Lung (tissue), 12 donors: ENCODE data around the gene MUC5B. TPM values are rescaled to one million over a fixed set of nuclear protein-coding genes. Genes with fewer than 3 reads are reported as not detected.

ENCODE experiments used
- ATAC-seq: fragments of 200-7000 bp; cut with Tn5 transposase; one replicate; pipeline ENCODE4 v1.9.1; 2020; ENCODE audit warnings: moderate number of reproducible peaks; ENCODE audit not compliant: insufficient read depth, low FRiP score
- DNase-seq, 3 donors: peaks; one replicate each; pipeline ENCODE4 v3.0.0-alpha.2; 2013 to 2017
- H3K27ac ChIP-seq, 2 donors: one replicate each; pipeline ENCODE4 v1.5.1; 2013; ENCODE audit warnings: mild to moderate bottlenecking in 2 of 2, moderate library complexity in 2 of 2, control low read depth in 1 of 2, inconsistent platforms in 1 of 2, low read depth in 1 of 2, low read length in 1 of 2
- H3K27me3 ChIP-seq, 3 donors: one replicate each; pipeline ENCODE4 v1.5.1; 2013; ENCODE audit warnings: low read length in 2 of 3; ENCODE audit not compliant: control insufficient read depth in 3 of 3, insufficient read depth in 3 of 3
- H3K36me3 ChIP-seq, 4 donors: one replicate each; pipeline ENCODE4 v1.5.1; 2013; ENCODE audit warnings: low read length in 4 of 4, mild to moderate bottlenecking in 1 of 4, moderate library complexity in 1 of 4; ENCODE audit not compliant: control insufficient read depth in 4 of 4, insufficient read depth in 4 of 4
- H3K4me1 ChIP-seq, 5 donors: one replicate each; pipeline ENCODE4 v1.5.1; 2013; ENCODE audit warnings: low read length in 5 of 5, mild to moderate bottlenecking in 2 of 5, moderate library complexity in 1 of 5; ENCODE audit not compliant: control insufficient read depth in 5 of 5, insufficient read depth in 5 of 5
- H3K4me3 ChIP-seq: one replicate; pipeline ENCODE4 v1.5.1; 2013; ENCODE audit warnings: mild to moderate bottlenecking, control low read depth, moderate library complexity
- H3K9ac ChIP-seq, 2 donors: one replicate each; pipeline ENCODE4 v1.5.1; 2013; ENCODE audit warnings: low read length in 2 of 2, control low read depth in 1 of 2; ENCODE audit not compliant: insufficient read depth in 1 of 2
- H3K9me3 ChIP-seq, 4 donors: one replicate each; pipeline ENCODE4 v1.5.1; 2013; ENCODE audit warnings: low read length in 3 of 4, mild to moderate bottlenecking in 1 of 4, moderate library complexity in 1 of 4; ENCODE audit not compliant: control insufficient read depth in 4 of 4, insufficient read depth in 3 of 4
- WGBS, 2 donors: extraction: QIAGEN DNeasy Blood & Tissue Kit; methylation state at CpG; one replicate each; pipeline ENCODE4 v1.1.7; 2013; 5-methylcytosine and 5-hydroxymethylcytosine counted together
- polyA plus RNA-seq, 2 donors: library from polyadenylated mRNA; stranded (reverse); fragments of 200-250 nt; gene quantifications; one replicate each; pipeline ENCODE4 v1.2.1, GENCODE V29; 2013
- total RNA-seq, 2 donors: library from RNA; depleted of rRNA in 1 of 2; stranded (reverse); fragments of >200 nt in 1 of 2; gene quantifications; one replicate each; pipeline ENCODE4 v1.2.1, GENCODE V29; 2014 to 2021
- TF ChIP-seq, protein P1 (sequence below): IDR thresholded peaks from 2 replicates; pipeline ENCODE4 v1.5.1; 2012; ENCODE audit warnings: mild to moderate bottlenecking; ENCODE audit errors: control extremely low read depth, extremely low read depth
- donor health status: control.
- donor health status: control.
- donor health status: Bipolar disorder and iron deficiency.
- donor health status: healthy.
- donor health status: DM: yes; HTN: yes; CAD: no.

The MUC5B gene
- total and polyA plus RNA-seq, 4 donors = 5.6 to 181 (median 28.2) TPM

- H3K36me3 ChIP-seq = peaks cover 0 to 5% (median 0%) of the 10 kb centered on the region in 4 donors
These were observed 84.5 kb downstream of the MUC5B start for GRCh38 chr11:1307163-1307870.

GRCh38 chr11:1307998-1308742, 85.3 kb downstream of the MUC5B start:
- Histone ChIP-seq H3K9ac (peak overlapping the region in 1 of 2 donors; percentile 5), H3K4me1 (peaks cover 3 to 39% (median 24%) of the 10 kb centered on the region in 5 donors), H3K27me3 (no peaks in the 10 kb centered on the region), H3K36me3 (peaks cover 0 to 5% (median 0%) of the 10 kb centered on the region in 4 donors), H3K9me3 (peaks cover 0 to 9% (median 0%) of the 10 kb centered on the region in 4 donors), H3K4me3 (peak overlapping the region; percentile 87), H3K27ac (no peak overlapping the region)
- TF ChIP-seq, protein P1, sequence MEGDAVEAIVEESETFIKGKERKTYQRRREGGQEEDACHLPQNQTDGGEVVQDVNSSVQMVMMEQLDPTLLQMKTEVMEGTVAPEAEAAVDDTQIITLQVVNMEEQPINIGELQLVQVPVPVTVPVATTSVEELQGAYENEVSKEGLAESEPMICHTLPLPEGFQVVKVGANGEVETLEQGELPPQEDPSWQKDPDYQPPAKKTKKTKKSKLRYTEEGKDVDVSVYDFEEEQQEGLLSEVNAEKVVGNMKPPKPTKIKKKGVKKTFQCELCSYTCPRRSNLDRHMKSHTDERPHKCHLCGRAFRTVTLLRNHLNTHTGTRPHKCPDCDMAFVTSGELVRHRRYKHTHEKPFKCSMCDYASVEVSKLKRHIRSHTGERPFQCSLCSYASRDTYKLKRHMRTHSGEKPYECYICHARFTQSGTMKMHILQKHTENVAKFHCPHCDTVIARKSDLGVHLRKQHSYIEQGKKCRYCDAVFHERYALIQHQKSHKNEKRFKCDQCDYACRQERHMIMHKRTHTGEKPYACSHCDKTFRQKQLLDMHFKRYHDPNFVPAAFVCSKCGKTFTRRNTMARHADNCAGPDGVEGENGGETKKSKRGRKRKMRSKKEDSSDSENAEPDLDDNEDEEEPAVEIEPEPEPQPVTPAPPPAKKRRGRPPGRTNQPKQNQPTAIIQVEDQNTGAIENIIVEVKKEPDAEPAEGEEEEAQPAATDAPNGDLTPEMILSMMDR = no peak
- DNase-seq (no peak), ATAC-seq (no peak)
- WGBS, 2 donors = 75 to 79% methylated on average over 21 of the region's 21 CpGs

More at GRCh38 chr11:1307163-1307870, 84.5 kb downstream of the MUC5B start:
- WGBS, 2 donors = 59 to 65% methylated on average over 21 of the region's 21 CpGs
- Histone ChIP-seq H3K9ac (peak overlapping the region in 1 of 2 donors; percentile 23), H3K27me3 (no peaks in the 10 kb centered on the region), H3K4me3 (no peak overlapping the region), H3K4me1 (peaks cover 3 to 46% (median 33%) of the 10 kb centered on the region in 5 donors), H3K27ac (peak overlapping the region in 1 of 2 donors; percentile 17), H3K9me3 (peaks cover 0 to 9% (median 0%) of the 10 kb centered on the region in 4 donors)
- DNase-seq (peak in 1 of 3 donors; percentile 7), ATAC-seq (no peak)
- TF ChIP-seq, protein P1 = no peak

GRCh38 chr11:1308743-1309497, 86.1 kb downstream of the MUC5B start:
- ATAC-seq = peak; percentile 62
- whole genome bisulfite sequencing, 2 donors = 2 to 4% methylated on average over 41 to 58 of the region's 58 CpGs
- peaks cover 0 to 4% (median 0%) of the 10 kb centered on the region in 4 donors for H3K36me3 ChIP-seq
- TF ChIP-seq, protein P1 = no peak
- peak overlapping the region in 1 of 2 donors; percentile 5 for H3K9ac ChIP-seq
- H3K4me1 ChIP-seq = peaks cover 3 to 34% (median 21%) of the 10 kb centered on the region in 5 donors
- peak in 1 of 3 donors; percentile 1 for DNase-seq
- H3K9me3 ChIP-seq = peaks cover 0 to 9% (median 0%) of the 10 kb centered on the region in 4 donors
- H3K27ac ChIP-seq = peak overlapping the region; percentile 92 to 95
- H3K4me3 ChIP-seq = peak overlapping the region; percentile 87
- no peaks in the 10 kb centered on the region for H3K27me3 ChIP-seq
